Suprapubic skin (tissue), 4 donors: ENCODE data around the gene CCSAP. TPM values are rescaled to one million over a fixed set of nuclear protein-coding genes. Genes with fewer than 3 reads are reported as not detected.

Experiments used
- DNase-seq, 2 donors: peaks; one replicate each; pipeline ENCODE4 v3.0.0-alpha.2; 2019; ENCODE audit warnings: low spot score in 2 of 2
- H3K27ac ChIP-seq: fragments of 200-600 bp; sonication (generic); one replicate; pipeline ENCODE4 v1.5.1; 2019
- H3K27me3 ChIP-seq: fragments of 200-600 bp; sonication (generic); one replicate; pipeline ENCODE4 v1.5.1; 2019
- H3K36me3 ChIP-seq: fragments of 200-600 bp; sonication (generic); one replicate; pipeline ENCODE4 v1.5.1; 2019
- H3K4me1 ChIP-seq: fragments of 200-600 bp; sonication (generic); one replicate; pipeline ENCODE4 v1.5.1; 2019
- H3K4me3 ChIP-seq: fragments of 200-600 bp; sonication (generic); one replicate; pipeline ENCODE4 v1.5.1; 2019; ENCODE audit warnings: mild to moderate bottlenecking
- H3K9me3 ChIP-seq: fragments of 200-600 bp; sonication (generic); one replicate; pipeline ENCODE4 v1.5.1; 2019
- CTCF ChIP-seq, 2 donors: fragments of 200-600 bp in 1 of 2; fragments of 450-650 bp in 1 of 2; sonication (generic) in 1 of 2; IDR thresholded peaks; one replicate each; pipeline ENCODE4 v1.5.1; 2016 to 2019; ENCODE audit warnings: antibody characterized with exemption in 2 of 2, mild to moderate bottlenecking in 1 of 2, moderate library complexity in 1 of 2
- EP300 ChIP-seq: sonication (generic); formaldehyde crosslinking; IDR thresholded peaks from one replicate; pipeline ENCODE4 v1.6.1; 2017; ENCODE audit warnings: antibody characterized with exemption
- POLR2A ChIP-seq, 2 donors: fragments of 450-650 bp; IDR thresholded peaks; one replicate each; pipeline ENCODE4 v1.6.1; 2017; ENCODE audit warnings: antibody characterized with exemption in 2 of 2, mild to moderate bottlenecking in 2 of 2, moderate library complexity in 2 of 2
- POLR2AphosphoS5 ChIP-seq, 3 donors: sonication (generic); formaldehyde crosslinking; IDR thresholded peaks; one replicate each; pipeline ENCODE4 v1.6.1; 2017; ENCODE audit warnings: antibody characterized with exemption in 3 of 3
- WGBS: methylation state at CpG from one replicate; pipeline ENCODE4 v1.1.5; 2018; 5-methylcytosine and 5-hydroxymethylcytosine counted together
- total RNA-seq, 4 donors: library from RNA; depleted of rRNA; stranded (reverse); fragments of >200 nt; gene quantifications; one replicate each; pipeline ENCODE4 v1.1.0, GENCODE V29; 2016

Gene CCSAP
- total RNA-seq, 4 donors from 2014 or later = 16.3 to 33.1 (median 16.8) TPM

GRCh38 chr1:229325853-229326487, 16.9 kb downstream of the CCSAP start:
- 75% methylated on average over 10 of the region's 10 CpGs for WGBS
- TF ChIP-seq EP300 (no peak), CTCF (IDR thresholded peaks at IDR 0.05) (no peak), POLR2AphosphoS5 (IDR thresholded peaks at IDR 0.05) (no peak), POLR2A (IDR thresholded peaks at IDR 0.05) (no peak)
- Histone ChIP-seq H3K27me3 (no peaks in the 10 kb centered on the region), H3K27ac (no peak overlapping the region), H3K9me3 (no peaks in the 10 kb centered on the region), H3K4me3 (no peak overlapping the region), H3K36me3 (peaks cover 29% of the 10 kb centered on the region), H3K4me1 (no peaks in the 10 kb centered on the region)
- no peak for DNase-seq

GRCh38 chr1:229325401-229325800, 17.4 kb downstream of the CCSAP start:
- H3K9me3 ChIP-seq = no peaks in the 10 kb centered on the region
- 60% methylated on average over 2 of the region's 2 CpGs for WGBS
- H3K27ac ChIP-seq = no peak overlapping the region
- no peak overlapping the region for H3K4me3 ChIP-seq
- no peak for TF ChIP-seq CTCF (IDR thresholded peaks at IDR 0.05)
- no peak for TF ChIP-seq POLR2A (IDR thresholded peaks at IDR 0.05)
- H3K36me3 ChIP-seq = peaks cover 32% of the 10 kb centered on the region
- no peaks in the 10 kb centered on the region for H3K27me3 ChIP-seq
- DNase-seq = no peak
- no peaks in the 10 kb centered on the region for H3K4me1 ChIP-seq

- H3K4me1 ChIP-seq = no peaks in the 10 kb centered on the region
- no peak for TF ChIP-seq CTCF (IDR thresholded peaks at IDR 0.05)
- no peak for TF ChIP-seq POLR2A (IDR thresholded peaks at IDR 0.05)
- TF ChIP-seq EP300 = no peak
- no peak for TF ChIP-seq POLR2AphosphoS5 (IDR thresholded peaks at IDR 0.05)
- no peaks in the 10 kb centered on the region for H3K9me3 ChIP-seq
- WGBS = 75% methylated on average over 2 of the region's 2 CpGs
- H3K4me3 ChIP-seq = no peak overlapping the region
- no peak for DNase-seq
- H3K36me3 ChIP-seq = peaks cover 44% of the 10 kb centered on the region
- no peaks in the 10 kb centered on the region for H3K27me3 ChIP-seq
- no peak overlapping the region for H3K27ac ChIP-seq
Observed at GRCh38 chr1:229323885-229324553, 18.8 kb downstream of the CCSAP start.

GRCh38 chr1:229323201-229323600, 19.6 kb downstream of the CCSAP start:
- no peak for TF ChIP-seq EP300
- TF ChIP-seq CTCF (IDR thresholded peaks at IDR 0.05) = no peak
- TF ChIP-seq POLR2A (IDR thresholded peaks at IDR 0.05) = no peak
- TF ChIP-seq POLR2AphosphoS5 (IDR thresholded peaks at IDR 0.05) = no peak
- H3K27me3 ChIP-seq = no peaks in the 10 kb centered on the region
- no peak for DNase-seq
- H3K36me3 ChIP-seq = peaks cover 44% of the 10 kb centered on the region
- 94% methylated on average over 7 of the region's 7 CpGs for WGBS
- H3K4me3 ChIP-seq = no peak overlapping the region
- no peaks in the 10 kb centered on the region for H3K9me3 ChIP-seq
- H3K4me1 ChIP-seq = no peaks in the 10 kb centered on the region
- H3K27ac ChIP-seq = no peak overlapping the region

- H3K4me3 ChIP-seq = no peak overlapping the region
- H3K9me3 ChIP-seq = no peaks in the 10 kb centered on the region
- WGBS = 80% methylated on average over 7 of the region's 7 CpGs
- no peaks in the 10 kb centered on the region for H3K4me1 ChIP-seq
- no peak for DNase-seq
- peaks cover 35% of the 10 kb centered on the region for H3K36me3 ChIP-seq
- TF ChIP-seq CTCF (IDR thresholded peaks at IDR 0.05) = no peak
- TF ChIP-seq POLR2A (IDR thresholded peaks at IDR 0.05) = no peak
- TF ChIP-seq EP300 = no peak
- no peak for TF ChIP-seq POLR2AphosphoS5 (IDR thresholded peaks at IDR 0.05)
- no peak overlapping the region for H3K27ac ChIP-seq
- no peaks in the 10 kb centered on the region for H3K27me3 ChIP-seq
Observed at GRCh38 chr1:229319487-229319886, 23.4 kb downstream of the CCSAP start.
